Stimulated activated CD4-positive, alpha-beta T cell treated with anti-CD3 and anti-CD28 coated beads, Interleukin-15, amount 100 ng/mL, for 48 hours (primary cell): ENCODE measurements around the gene NRG2.

Experiments used
- DNase-seq, 2 donors: peaks; one replicate each; pipeline ENCODE4 v3.0.0-alpha.2; 2020; ENCODE audit warnings: low read depth in 2 of 2

NRG2 gene

DNA sequence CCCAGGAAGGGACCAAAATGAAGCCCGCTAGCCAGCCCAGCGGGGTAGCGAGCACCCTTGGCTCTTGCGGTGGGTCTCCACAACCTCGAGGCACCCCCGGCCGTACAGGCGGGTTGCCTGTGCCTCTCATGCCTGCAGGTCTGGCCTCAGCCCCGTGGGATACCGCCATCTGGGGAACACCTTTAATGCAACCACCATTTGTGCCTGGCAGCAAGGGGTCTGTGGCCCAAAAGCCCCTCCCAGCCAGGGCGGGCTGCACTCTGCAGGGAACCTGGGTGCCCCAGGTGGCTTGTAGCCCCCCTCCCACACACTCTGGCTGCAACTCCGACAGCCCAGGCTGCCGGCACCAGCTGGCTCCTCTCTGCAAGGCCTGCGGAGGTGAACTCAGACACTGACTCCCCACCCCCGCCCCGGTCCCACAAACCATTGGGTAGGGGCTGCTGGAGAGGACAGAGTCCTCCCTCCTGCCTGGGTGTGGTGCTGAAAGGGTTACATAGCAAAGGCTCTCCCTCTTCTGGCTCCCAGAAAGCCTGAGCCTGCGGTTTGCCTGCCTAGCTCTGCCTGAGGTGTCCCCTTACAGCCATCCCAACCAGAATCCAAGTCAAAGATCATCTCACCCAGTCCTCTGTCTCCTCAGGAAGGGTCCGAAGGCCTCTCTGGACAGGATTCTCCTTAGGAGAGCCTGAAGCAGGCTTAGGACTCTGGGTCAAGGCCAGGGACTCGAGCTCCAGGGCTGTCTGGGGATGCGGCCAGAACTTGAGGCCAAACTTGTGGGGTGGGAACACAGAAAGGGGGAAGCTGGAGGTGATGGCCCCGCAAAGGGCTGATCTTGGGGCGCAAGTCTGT is 138.1 kb downstream of the NRG2 start:
- no peak for DNase-seq

GRCh38 chr5:139904566-139904815 is 138.6 kb downstream of the NRG2 start:
- DNase-seq: no peak

- DNase-seq: peak in 1 of 2 donors; percentile 12
Observed at GRCh38 chr5:139903795-139904565, 139.1 kb downstream of the NRG2 start.

DNA sequence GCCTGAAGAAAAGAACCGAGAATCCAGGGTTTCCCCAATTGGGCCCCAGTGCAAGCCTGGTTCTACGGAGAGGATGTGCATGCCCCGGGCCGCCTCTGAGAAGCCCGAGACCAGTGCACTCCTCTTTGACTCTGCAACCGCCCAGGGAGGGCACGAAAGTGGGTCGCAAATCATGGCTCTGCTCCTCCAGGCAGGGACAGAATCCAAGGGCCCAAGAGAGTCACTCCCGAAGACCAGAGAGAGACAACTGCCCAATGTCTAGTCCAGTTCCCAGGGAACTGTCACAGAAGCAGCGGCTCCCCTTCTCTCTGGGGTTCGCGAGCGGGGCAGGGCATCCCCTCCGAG is 139.7 kb downstream of the NRG2 start:
- no peak for DNase-seq

- no peak for DNase-seq
Observed at GRCh38 chr5:139901986-139902385, 141.1 kb downstream of the NRG2 start.

DNA sequence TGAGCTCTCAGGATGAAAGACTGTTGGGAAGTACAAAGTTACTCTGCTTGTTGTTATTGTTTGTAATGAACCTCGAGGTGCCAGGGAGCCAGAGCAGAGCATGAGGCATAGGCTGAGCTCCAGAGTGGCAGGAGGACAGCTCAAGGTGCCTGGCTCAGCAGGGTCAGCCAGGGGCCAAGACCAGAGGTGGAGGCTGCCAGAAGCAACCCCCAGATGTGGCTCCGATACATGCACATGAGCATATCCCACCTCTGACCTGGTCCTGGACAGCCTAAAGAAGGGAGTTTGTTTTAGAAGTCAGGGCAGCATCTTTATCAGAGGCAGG is 141.9 kb downstream of the NRG2 start:
- DNase-seq: no peak

GRCh38 chr5:139900546-139901250 is 142.4 kb downstream of the NRG2 start:
- DNase-seq: no peak

GRCh38 chr5:139898981-139899380 is 144.1 kb downstream of the NRG2 start:
- DNase-seq: no peak

GRCh38 chr5:139897982-139898381 is 145.1 kb downstream of the NRG2 start:
- DNase-seq: no peak

DNA sequence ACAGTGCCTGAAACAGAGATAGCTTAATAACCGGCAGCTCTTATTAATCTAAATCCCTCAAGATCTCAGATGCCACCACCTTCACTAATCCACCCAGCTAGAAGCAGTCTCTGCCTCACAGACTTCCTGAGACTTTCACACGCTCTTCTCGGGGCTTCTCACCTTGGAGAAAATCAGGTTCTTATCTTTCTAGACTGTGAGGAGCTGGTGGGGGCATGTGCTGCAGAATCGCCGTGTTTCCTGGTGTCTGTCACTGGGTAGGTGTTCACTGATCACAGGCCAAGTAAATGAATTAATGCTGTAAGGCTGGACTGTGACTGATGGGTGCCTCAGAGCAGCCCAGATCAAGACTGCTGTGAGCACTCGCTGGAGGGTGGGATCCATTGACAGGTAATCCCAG is 145.8 kb downstream of the NRG2 start:
- DNase-seq: no peak

GRCh38 chr5:139896718-139897117 is 146.4 kb downstream of the NRG2 start:
- no peak for DNase-seq

GRCh38 chr5:139895647-139896046 is 147.5 kb downstream of the NRG2 start:
- no peak for DNase-seq

DNA sequence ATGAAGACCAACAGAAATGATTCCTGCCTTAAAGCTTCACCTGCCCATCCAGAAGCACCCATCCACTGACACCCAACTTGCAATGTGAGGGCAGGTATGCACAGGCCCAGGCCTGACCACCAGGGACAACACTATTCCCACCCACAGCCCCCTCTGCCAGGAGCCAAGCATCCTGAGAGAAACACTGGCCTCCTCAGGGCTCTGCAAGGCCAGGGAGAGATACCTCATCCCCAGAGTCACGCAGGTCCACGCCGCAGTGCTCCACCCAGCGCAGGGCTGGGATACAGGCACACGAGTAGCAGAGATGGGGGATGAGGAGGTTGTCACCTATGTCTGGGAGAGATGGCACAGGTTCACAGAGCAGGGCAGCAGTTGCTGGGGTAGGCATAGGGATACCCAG is 148.1 kb downstream of the NRG2 start:
- DNase-seq: no peak

GRCh38 chr5:139893873-139894272 is 149.2 kb downstream of the NRG2 start:
- DNase-seq: no peak

DNA sequence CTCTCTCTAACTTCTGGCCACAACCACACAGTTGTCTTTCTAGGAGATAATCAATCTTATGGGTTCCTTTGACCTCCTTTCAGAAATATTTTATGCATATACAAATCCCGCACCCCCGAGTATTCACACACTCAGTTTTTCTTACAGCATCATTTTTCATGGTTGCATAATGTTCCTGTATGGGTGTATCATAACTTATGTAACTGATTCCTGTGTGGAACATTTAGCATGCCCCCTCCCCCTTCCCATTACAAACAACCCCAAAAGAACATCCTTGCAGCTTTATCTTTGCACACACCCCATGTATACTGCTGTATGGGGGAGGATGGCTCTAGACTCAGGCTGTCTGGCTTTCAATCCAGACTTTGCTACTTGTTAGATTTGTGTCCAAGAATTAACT is 153.7 kb downstream of the NRG2 start:
- DNase-seq: no peak

- no peak for DNase-seq
Observed at GRCh38 chr5:139888370-139888769, 154.7 kb downstream of the NRG2 start.

DNA sequence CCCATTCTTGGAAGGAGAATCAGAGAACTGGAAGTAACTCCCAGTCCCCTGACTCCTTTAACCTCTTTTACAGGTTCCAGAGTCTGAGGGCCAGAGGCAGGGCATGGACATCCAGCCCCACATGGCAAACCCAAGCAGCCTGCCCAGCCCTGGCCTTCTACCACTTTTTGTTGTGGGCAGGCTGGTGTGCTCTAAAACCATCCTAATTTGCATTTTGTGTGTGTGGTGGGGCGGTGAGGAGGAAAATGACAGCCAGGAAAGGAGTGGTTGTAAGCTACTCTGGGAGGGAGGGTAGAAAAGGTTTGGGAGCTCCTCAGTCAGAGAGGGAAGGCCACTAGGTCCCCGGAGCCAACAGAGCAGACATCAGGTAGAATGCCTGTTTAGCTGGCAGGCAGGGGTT is 156.9 kb downstream of the NRG2 start:
- DNase-seq: no peak

- no peak for DNase-seq
Observed at GRCh38 chr5:139885857-139886208, 157.3 kb downstream of the NRG2 start.

GRCh38 chr5:139885172-139885856 is 157.8 kb downstream of the NRG2 start:
- DNase-seq: no peak

- DNase-seq: no peak
Observed at GRCh38 chr5:139884734-139885133, 158.4 kb downstream of the NRG2 start.

DNA sequence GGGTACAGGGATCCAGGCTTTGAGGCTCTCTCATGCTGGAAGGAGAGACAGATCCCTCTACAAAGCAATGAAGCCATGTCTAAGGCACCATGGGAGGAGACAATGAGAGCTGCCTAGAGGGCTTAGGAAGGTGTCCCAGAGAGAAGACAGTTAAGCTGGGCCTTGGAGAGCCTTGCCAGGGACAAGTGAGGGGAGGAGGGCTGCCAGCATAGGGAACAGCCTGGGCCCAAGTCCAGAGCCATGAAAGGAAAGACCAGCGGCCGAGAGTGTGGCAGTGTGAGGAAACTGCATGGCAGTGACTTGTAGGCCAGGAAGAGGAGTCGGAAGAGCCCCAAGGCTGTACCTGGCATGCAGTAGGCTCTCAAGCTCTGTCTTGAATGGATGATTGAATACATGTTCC is 159.0 kb downstream of the NRG2 start:
- no peak for DNase-seq

GRCh38 chr5:139882961-139883539 is 160.0 kb downstream of the NRG2 start:
- no peak for DNase-seq
